Suprapubic skin (tissue), 4 donors: Measurements from ENCODE around the gene P2RY14.

Experiments
- POLR2A ChIP-seq, 2 donors: fragments of 450-650 bp; IDR thresholded peaks; one replicate each; pipeline ENCODE4 v1.6.1; 2017; ENCODE audit warnings: antibody characterized with exemption in 2 of 2, mild to moderate bottlenecking in 2 of 2, moderate library complexity in 2 of 2
- POLR2AphosphoS5 ChIP-seq, 3 donors: sonication (generic); formaldehyde crosslinking; IDR thresholded peaks; one replicate each; pipeline ENCODE4 v1.6.1; 2017; ENCODE audit warnings: antibody characterized with exemption in 3 of 3

- TF ChIP-seq POLR2AphosphoS5 (IDR thresholded peaks at IDR 0.05), result no peak
- no peak for TF ChIP-seq POLR2A (IDR thresholded peaks at IDR 0.05)
Measured at GRCh38 chr3:151218136-151218535, 60.2 kb downstream of the P2RY14 start.
